GM12873 (cell line): ENCODE results near the gene PARD3.

Experiments used
- CTCF ChIP-seq: IDR thresholded peaks from 2 replicates; pipeline ENCODE4 v1.5.1; 2012; ENCODE audit warnings: low read depth, mild to moderate bottlenecking, moderate library complexity, low read length, control low read depth; ENCODE audit not compliant: insufficient read depth; ENCODE audit errors: missing control alignments

Gene PARD3

GRCh38 chr10:34133406-34133805 lies 681.7 kb downstream of the PARD3 start:
- TF ChIP-seq CTCF = no peak

GRCh38 chr10:34131152-34131551 lies 683.9 kb downstream of the PARD3 start:
- TF ChIP-seq CTCF = no peak

GRCh38 chr10:34127676-34128075 lies 687.4 kb downstream of the PARD3 start:
- TF ChIP-seq CTCF = no peak

GRCh38 chr10:34126371-34127151 lies 688.5 kb downstream of the PARD3 start:
- no peak for TF ChIP-seq CTCF

GRCh38 chr10:34125702-34126101 lies 689.4 kb downstream of the PARD3 start:
- no peak for TF ChIP-seq CTCF

- no peak for TF ChIP-seq CTCF
These were observed 690.5 kb downstream of the PARD3 start for GRCh38 chr10:34124522-34125035.

GRCh38 chr10:34121781-34122622 lies 693.1 kb downstream of the PARD3 start:
- TF ChIP-seq CTCF = no peak
